HG02678 (cell line): ENCODE measurements around the gene MRPL53.

ENCODE experiments used
- ATAC-seq: cut with Tn5 transposase; IDR thresholded peaks from one replicate; pipeline ENCODE4 v1.9.1; 2021; ENCODE audit warnings: mild to moderate bottlenecking, moderate library complexity; ENCODE audit not compliant: unreplicated experiment

MRPL53 gene

GRCh38 chr2:74472086-74472944 lies at the start of gene MRPL53:
TSS of gene MRPL53 (minus strand) at chr2:74472680. CDS start at chr2:74472660, 20 bp downstream.
- ATAC-seq = peak; percentile 88

DNA sequence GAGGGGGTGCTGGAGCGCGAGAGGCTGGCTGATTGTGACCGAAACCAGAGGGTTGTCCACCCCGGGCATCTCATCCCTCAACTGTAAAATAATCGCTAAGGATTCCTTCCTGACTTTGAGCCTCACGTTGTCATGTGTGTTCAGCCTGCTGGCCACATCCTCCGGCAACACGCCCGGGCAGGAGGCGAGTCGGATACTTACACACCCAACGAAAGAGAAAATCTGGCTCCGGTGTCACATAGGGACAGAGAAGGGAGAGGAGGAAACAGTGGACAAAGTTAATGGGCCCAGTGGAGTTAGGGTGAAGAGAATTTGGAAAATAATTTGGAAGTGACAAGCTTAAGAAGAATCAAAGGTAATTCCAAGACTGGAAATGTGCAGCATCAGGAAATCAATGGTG lies 44.2 kb upstream of the MRPL53 start:
- ATAC-seq = no peak

GRCh38 chr2:74515981-74516633 lies 43.6 kb upstream of the MRPL53 start:
- peak; percentile 70 for ATAC-seq

- ATAC-seq = no peak
Observed at GRCh38 chr2:74515271-74515980, 42.9 kb upstream of the MRPL53 start.

DNA sequence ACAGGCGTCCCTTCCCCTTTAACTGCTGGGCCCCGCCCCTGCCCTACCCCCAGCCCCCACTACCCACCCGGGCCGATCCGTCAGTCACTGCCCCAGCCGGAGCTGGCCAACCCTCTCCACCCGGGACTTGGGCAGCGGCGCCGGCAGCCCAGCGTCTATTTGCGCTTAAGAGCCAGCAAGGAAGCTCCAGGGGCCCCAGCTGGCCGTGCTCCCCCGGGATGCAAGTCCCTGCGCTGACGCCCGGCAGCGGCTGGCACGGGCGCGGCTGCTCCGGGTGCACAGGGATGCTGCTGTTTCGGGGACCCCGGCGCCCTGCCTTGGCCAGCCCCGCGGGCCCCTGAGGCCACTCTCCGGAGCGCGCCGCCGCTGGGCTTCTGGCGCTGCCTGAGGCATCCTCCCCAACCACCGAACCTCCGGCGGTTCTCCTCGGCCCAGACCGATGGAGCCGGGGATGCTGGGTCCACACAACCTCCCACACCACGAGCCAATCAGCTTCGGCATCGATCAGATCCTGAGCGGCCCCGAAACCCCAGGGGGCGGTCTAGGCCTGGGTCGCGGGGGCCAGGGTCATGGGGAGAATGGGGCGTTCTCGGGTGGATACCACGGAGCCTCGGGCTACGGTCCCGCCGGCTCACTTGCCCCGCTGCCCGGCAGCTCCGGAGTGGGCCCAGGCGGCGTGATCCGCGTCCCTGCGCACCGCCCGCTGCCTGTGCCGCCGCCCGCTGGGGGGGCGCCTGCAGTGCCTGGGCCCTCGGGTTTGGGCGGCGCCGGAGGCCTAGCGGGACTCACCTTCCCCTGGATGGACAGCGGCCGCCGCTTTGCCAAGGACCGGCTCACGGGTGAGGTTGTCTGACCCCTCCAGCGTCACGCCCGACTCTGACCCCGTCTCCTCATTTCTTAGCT lies 42.1 kb upstream of the MRPL53 start, which contains the start of gene TLX2:
Gene TLX2 (plus strand): TSS at position 83 of the 903 bp plus-strand sequence. CDS start 357 bp downstream, at position 440.
- ATAC-seq = no peak

DNA sequence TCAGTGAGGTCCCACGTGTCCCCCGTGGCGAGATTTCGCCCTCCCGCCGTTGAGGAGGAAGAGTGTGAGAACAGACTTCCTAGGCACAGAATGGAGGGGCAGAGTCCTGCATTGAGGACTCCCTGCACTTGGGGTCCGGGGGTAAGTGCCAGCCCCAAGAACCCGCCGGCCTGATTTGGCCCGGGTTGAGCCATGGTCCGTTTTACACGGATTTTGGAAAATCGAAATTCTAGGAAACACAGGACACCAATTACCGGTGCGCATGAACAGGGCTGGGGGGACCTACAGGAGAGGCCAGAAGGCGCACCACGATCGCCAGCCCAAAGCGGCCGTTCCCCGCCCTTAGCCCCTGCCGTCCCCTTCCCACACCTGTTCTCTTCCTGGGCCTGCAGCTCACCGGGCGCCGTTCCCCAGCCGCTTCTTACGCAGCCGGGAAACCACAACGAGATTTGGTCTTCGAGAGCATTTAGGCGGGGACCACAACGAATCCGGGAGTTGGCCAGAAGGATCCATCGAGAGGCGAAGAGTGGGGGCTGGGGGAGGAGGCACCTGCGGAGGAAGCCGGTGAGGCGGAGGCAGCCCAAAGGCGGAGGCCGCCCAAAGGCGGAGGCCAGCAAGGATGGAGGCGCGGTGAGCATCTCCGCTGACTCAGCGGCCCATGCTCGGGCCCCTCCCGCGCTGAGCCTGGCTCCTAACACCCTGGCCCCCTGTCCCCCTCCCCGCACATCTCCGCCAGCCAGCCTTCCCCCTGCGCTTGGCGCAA lies 41.3 kb upstream of the MRPL53 start:
- ATAC-seq = no peak

- ATAC-seq = no peak
Observed at GRCh38 chr2:74512744-74513604, 40.5 kb upstream of the MRPL53 start.

- no peak for ATAC-seq
Observed at GRCh38 chr2:74511104-74511989, 38.9 kb upstream of the MRPL53 start.

GRCh38 chr2:74510272-74510671 lies 37.8 kb upstream of the MRPL53 start:
- ATAC-seq = no peak

DNA sequence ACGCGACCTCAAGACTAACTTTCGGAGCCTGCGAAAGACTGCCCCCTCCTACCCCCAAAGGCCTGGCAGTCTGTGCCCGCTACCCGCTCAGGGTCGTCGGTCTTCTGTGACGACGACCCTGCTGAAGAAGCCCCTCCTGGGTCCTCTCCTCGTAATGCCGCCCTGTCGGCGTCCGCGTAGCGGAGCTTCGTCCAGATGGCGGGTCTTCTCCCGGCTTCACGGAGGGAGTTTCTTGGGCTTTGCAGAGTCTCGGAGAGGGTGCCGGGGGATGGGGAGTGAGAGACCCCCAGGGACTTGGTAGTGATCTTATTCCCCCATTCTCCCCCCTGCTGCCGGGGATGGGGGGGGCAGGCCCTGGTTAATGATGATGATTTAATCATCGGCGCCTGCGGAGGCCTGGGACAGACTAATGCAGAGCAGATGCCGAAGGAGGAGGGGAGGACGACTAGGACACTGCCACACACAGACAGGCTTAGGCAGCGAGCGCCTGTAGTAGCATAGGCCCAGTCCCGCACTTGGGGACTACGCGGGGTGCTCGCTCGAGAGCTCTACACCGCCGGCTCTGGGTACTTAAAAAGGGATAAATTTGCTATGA lies 35.5 kb upstream of the MRPL53 start:
- ATAC-seq = no peak

DNA sequence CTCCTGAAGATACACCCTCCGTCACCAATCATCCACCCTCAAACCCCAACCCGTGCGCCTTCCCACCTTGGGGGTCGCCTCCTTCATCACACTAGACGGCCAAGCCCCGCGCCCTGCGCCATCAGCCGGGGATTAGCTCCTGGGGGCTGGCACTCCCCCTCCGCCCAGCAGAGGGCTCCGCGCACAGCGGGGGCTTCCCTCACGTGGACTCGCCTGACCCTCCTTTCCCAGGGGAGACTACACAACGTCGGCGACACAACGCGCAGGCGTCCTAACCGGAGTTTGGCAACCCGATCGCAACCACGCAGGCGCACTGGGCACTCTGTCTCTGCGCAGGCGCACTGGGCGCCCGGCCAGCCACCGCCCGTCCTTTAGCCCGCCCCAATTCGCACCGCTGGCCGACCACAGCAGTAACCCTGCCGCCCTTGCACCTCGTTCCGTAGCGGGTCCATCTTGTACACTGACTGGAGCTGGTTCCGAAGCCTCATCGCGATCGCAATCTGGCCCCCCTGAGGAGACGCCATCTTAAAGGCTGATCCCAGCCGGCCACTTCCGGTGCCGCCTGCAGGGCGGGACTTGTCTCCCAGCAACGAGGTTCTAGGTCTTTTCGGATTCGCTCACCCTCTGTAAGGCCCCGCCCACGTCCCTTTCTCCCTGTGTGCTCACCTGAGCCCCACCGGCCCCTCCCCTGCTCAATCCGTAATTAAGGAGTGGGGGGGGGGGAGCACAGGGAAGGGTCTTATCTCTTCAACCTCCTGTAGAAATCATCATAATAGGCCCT lies 34.9 kb upstream of the MRPL53 start, which contains the start of gene PCGF1:
Gene PCGF1 (minus strand): TSS at position 551 of the 781 bp plus-strand sequence. CDS start 27 bp downstream, at position 524.
- ATAC-seq = peak; percentile 89

- ATAC-seq = no peak
Observed at GRCh38 chr2:74505448-74506246, 33.2 kb upstream of the MRPL53 start.

GRCh38 chr2:74504591-74504990 lies 32.1 kb upstream of the MRPL53 start:
- ATAC-seq = no peak

- ATAC-seq = no peak
Observed at GRCh38 chr2:74503506-74504475, 31.3 kb upstream of the MRPL53 start.
